Colonic mucosa (tissue), 4 donors: ENCODE measurements around the gene RBM12. TPM values are rescaled to one million over a fixed set of nuclear protein-coding genes. Genes with fewer than 3 reads are reported as not detected.
A peak's percentile ranks its signal among the peaks of the same experiment; 100 is the strongest.

Experiments used
- DNase-seq: peaks from one replicate; pipeline ENCODE4 v3.0.0-alpha.2; 2020
- H3K27ac ChIP-seq: fragments of 200-600 bp; one replicate; pipeline ENCODE4 v1.8.0; 2021
- H3K27me3 ChIP-seq: fragments of 200-600 bp; one replicate; pipeline ENCODE4 v1.8.0; 2021
- H3K36me3 ChIP-seq: fragments of 200-600 bp; one replicate; pipeline ENCODE4 v1.8.0; 2021
- H3K4me1 ChIP-seq: fragments of 200-600 bp; one replicate; pipeline ENCODE4 v1.8.0; 2021; ENCODE audit warnings: mild to moderate bottlenecking
- H3K4me3 ChIP-seq: fragments of 200-600 bp; one replicate; pipeline ENCODE4 v1.8.0; 2021
- H3K9ac ChIP-seq, 2 donors: one replicate each; pipeline ENCODE4 v1.7.0; 2013; ENCODE audit warnings: control low read depth in 2 of 2, low read depth in 2 of 2, low read length in 2 of 2
- H3K9me3 ChIP-seq: fragments of 200-600 bp; one replicate; pipeline ENCODE4 v1.8.0; 2021
- CTCF ChIP-seq: fragments of 200-600 bp; IDR thresholded peaks from one replicate; pipeline ENCODE4 v1.8.0; 2022; ENCODE audit warnings: antibody characterized with exemption, mild to moderate bottlenecking
- intact Hi-C: fragments of 100-400 bp; cut with DNase I; formaldehyde crosslinking; loops from one replicate; pipeline ENCODE4 v1.14.1; 2022
- total RNA-seq, 2 donors: library from RNA; stranded (reverse); fragmentation: NEBNext Ultra II Directional in 1 of 2; extraction: Animal tissue kit (Norgen Biotek cat#: 25700) in 1 of 2; gene quantifications; one replicate each; pipeline ENCODE4 v1.2.1, GENCODE V29; 2021
- donor health status: healthy.
- donor health status: DM: no; HTN: no; CAD: no.
- donor health status: DM: no; HTN: no; CAD: no.

RBM12 gene
- total RNA-seq, 2 donors from 2014 or later: 63.8 to 74.5 TPM

GRCh38 chr20:35603695-35604448 is 60.8 kb downstream of the RBM12 start:
- Histone ChIP-seq H3K9ac (no peak overlapping the region), H3K4me3 (no peak overlapping the region), H3K27me3 (no peaks in the 10 kb centered on the region), H3K9me3 (no peaks in the 10 kb centered on the region), H3K27ac (no peak overlapping the region), H3K36me3 (no peaks in the 10 kb centered on the region), H3K4me1 (no peaks in the 10 kb centered on the region)
- TF ChIP-seq CTCF: no peak
- DNase-seq: no peak
- intact Hi-C loops: no loop called here

DNA sequence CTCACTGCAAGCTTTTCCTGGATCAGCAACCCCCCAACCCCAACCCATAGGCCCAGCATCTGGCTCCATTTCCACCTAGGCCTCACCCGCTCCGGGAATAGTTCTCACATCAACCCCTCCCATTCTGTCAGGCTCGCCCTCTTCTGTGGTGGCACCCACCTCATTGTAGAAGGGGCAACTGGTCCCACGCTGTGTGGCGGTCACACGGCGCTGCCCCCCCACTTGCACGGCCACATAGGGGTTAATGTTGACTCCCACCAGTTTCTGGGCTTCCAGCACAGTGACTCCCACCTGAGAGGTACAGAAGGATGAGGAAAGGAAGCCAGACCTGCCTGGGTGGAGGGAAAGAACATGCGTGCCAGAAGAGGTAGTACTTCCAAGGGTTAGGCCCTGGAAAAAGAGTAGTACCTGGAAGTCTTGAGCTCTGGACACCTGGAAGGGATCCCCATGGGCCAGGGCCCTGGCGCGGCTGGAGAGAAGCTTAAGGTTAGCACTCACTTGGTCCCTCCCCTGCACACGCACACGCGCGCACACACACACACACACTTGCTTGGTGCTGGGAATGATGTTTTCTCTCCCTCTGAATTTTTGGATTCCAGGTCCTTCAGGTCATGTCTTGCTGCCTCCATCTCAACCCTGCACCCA is 61.7 kb downstream of the RBM12 start:
- no peak for DNase-seq
- Histone ChIP-seq H3K36me3 (no peaks in the 10 kb centered on the region), H3K4me3 (no peak overlapping the region), H3K9ac (no peak overlapping the region), H3K4me1 (no peaks in the 10 kb centered on the region), H3K9me3 (no peaks in the 10 kb centered on the region), H3K27me3 (no peaks in the 10 kb centered on the region), H3K27ac (no peak overlapping the region)
- TF ChIP-seq CTCF: no peak
- intact Hi-C loops: no loop called here

DNA sequence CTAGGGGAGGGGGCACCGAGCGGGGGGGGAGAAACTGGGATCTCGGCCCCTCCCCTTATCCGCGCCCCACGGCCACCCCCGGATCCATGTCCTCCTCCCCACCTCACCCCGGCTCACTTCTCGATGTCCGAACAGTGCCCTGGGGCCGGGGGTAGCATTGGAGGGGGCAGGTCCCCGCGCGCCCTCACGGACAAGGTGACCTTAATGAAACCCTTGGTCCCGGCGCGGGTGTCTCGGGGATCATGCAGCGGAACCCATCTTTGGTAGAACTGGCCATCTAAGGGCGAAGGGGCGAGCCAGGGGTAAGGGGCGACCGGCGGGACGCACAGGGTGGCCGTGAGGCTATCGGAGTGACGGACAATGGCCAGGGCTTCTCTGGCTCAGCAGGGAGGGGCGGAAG is 62.7 kb downstream of the RBM12 start:
- Histone ChIP-seq H3K9ac (peak overlapping the region; percentile 55 to 72), H3K4me1 (no peaks in the 10 kb centered on the region), H3K36me3 (no peaks in the 10 kb centered on the region), H3K9me3 (no peaks in the 10 kb centered on the region), H3K4me3 (peak overlapping the region; percentile 29), H3K27ac (no peak overlapping the region), H3K27me3 (no peaks in the 10 kb centered on the region)
- intact Hi-C loops: no loop called here
- no peak for DNase-seq
- TF ChIP-seq CTCF: no peak

- Histone ChIP-seq H3K9ac (peak overlapping the region; percentile 55 to 72), H3K27me3 (no peaks in the 10 kb centered on the region), H3K4me3 (peak overlapping the region; percentile 29), H3K27ac (no peak overlapping the region), H3K36me3 (no peaks in the 10 kb centered on the region), H3K4me1 (no peaks in the 10 kb centered on the region), H3K9me3 (no peaks in the 10 kb centered on the region)
- DNase-seq: peak; percentile 83
- intact Hi-C loops: no loop called here
- peak; percentile 30 for TF ChIP-seq CTCF
Measured at GRCh38 chr20:35600993-35601973, 63.4 kb downstream of the RBM12 start.
